Chondrocyte (in vitro differentiated cells): ENCODE results near the gene DENND1A. TPM values are rescaled to one million over a fixed set of nuclear protein-coding genes. Genes with fewer than 3 reads are reported as not detected.

Experiments
- DNase-seq: peaks from one replicate; pipeline ENCODE4 v3.0.0; 2021; ENCODE audit warnings: mixed read lengths, low spot score
- H3K27ac Mint-ChIP-seq: one replicate; pipeline ENCODE4 v1.8.0; 2021; ENCODE audit warnings: mild to moderate bottlenecking, moderate library complexity, mixed read lengths; ENCODE audit not compliant: unreplicated experiment
- H3K27me3 Mint-ChIP-seq: 2 replicates; pipeline ENCODE4 v1.8.0; 2021; ENCODE audit warnings: low read depth, mixed read lengths
- H3K36me3 Mint-ChIP-seq: 2 replicates; pipeline ENCODE4 v1.8.0; 2021; ENCODE audit warnings: low read depth, mixed read lengths
- H3K4me1 Mint-ChIP-seq: 2 replicates; pipeline ENCODE4 v1.8.0; 2021; ENCODE audit warnings: low read depth, mild to moderate bottlenecking, mixed read lengths
- H3K4me3 Mint-ChIP-seq: one replicate; pipeline ENCODE4 v1.8.0; 2021; ENCODE audit warnings: mild to moderate bottlenecking, moderate library complexity, mixed read lengths; ENCODE audit not compliant: unreplicated experiment
- H3K9me3 Mint-ChIP-seq: 2 replicates; pipeline ENCODE4 v1.8.0; 2021; ENCODE audit warnings: low read depth, mixed read lengths
- total RNA-seq: library from RNA; stranded (reverse); gene quantifications from 3 replicates; pipeline ENCODE4 v1.2.1, GENCODE V29; 2021
- TF ChIP-seq, protein P1 (sequence below): fragments of 200-600 bp; sonication (generic); IDR thresholded peaks from 2 replicates; pipeline ENCODE4 v1.5.0; 2021; ENCODE audit warnings: antibody characterized with exemption, mild to moderate bottlenecking, moderate library complexity

The DENND1A gene
- total RNA-seq, 1 donor from 2014 or later, result 15.3 TPM

DNA sequence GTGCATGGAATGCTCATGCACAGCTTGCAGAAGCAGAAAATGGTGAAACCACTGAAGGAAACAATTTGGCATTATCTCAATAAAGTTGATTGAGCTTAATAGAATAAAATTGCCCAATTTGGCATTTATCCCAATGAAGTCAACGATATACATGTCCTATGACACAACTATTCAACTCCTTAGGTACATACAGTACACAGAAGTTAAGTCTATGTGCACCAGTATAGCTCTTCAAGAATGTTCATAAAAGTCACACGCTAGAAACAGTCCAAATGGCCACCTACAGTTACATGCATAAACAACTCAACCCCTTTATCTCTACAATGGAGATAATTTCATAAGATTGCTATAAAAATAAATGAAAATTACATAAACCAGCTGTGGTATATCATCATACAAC is 184.5 kb downstream of the DENND1A start:
- Mint-ChIP-seq H3K36me3 (no peaks in the 10 kb centered on the region), H3K27me3 (no peaks in the 10 kb centered on the region), H3K4me3 (no peak overlapping the region), H3K4me1 (peaks cover 38% of the 10 kb centered on the region), H3K27ac (no peak overlapping the region), H3K9me3 (no peaks in the 10 kb centered on the region)
- TF ChIP-seq, protein P1, sequence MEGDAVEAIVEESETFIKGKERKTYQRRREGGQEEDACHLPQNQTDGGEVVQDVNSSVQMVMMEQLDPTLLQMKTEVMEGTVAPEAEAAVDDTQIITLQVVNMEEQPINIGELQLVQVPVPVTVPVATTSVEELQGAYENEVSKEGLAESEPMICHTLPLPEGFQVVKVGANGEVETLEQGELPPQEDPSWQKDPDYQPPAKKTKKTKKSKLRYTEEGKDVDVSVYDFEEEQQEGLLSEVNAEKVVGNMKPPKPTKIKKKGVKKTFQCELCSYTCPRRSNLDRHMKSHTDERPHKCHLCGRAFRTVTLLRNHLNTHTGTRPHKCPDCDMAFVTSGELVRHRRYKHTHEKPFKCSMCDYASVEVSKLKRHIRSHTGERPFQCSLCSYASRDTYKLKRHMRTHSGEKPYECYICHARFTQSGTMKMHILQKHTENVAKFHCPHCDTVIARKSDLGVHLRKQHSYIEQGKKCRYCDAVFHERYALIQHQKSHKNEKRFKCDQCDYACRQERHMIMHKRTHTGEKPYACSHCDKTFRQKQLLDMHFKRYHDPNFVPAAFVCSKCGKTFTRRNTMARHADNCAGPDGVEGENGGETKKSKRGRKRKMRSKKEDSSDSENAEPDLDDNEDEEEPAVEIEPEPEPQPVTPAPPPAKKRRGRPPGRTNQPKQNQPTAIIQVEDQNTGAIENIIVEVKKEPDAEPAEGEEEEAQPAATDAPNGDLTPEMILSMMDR, result no peak
- DNase-seq, result no peak

- Mint-ChIP-seq H3K4me3 (no peak overlapping the region), H3K36me3 (no peaks in the 10 kb centered on the region), H3K27ac (no peak overlapping the region), H3K27me3 (no peaks in the 10 kb centered on the region), H3K9me3 (no peaks in the 10 kb centered on the region), H3K4me1 (peaks cover 25% of the 10 kb centered on the region)
- TF ChIP-seq, protein P1, result no peak
- no peak for DNase-seq
Observed at GRCh38 chr9:123743737-123744136, 186.2 kb downstream of the DENND1A start.

GRCh38 chr9:123742009-123742767 is 187.7 kb downstream of the DENND1A start:
- H3K36me3 Mint-ChIP-seq, result no peaks in the 10 kb centered on the region
- no peaks in the 10 kb centered on the region for H3K27me3 Mint-ChIP-seq
- no peak for DNase-seq
- no peak overlapping the region for H3K4me3 Mint-ChIP-seq
- H3K27ac Mint-ChIP-seq, result peak overlapping the region; percentile 43
- H3K4me1 Mint-ChIP-seq, result peaks cover 25% of the 10 kb centered on the region
- TF ChIP-seq, protein P1, result peak; percentile 17
- H3K9me3 Mint-ChIP-seq, result no peaks in the 10 kb centered on the region

- Mint-ChIP-seq H3K9me3 (no peaks in the 10 kb centered on the region), H3K27me3 (no peaks in the 10 kb centered on the region), H3K4me3 (no peak overlapping the region), H3K4me1 (peaks cover 25% of the 10 kb centered on the region), H3K27ac (no peak overlapping the region), H3K36me3 (no peaks in the 10 kb centered on the region)
- TF ChIP-seq, protein P1, result no peak
- no peak for DNase-seq
Observed at GRCh38 chr9:123741214-123741613, 188.7 kb downstream of the DENND1A start.

GRCh38 chr9:123739902-123740301 is 190.0 kb downstream of the DENND1A start:
- H3K27ac Mint-ChIP-seq, result no peak overlapping the region
- no peaks in the 10 kb centered on the region for H3K36me3 Mint-ChIP-seq
- DNase-seq, result no peak
- TF ChIP-seq, protein P1, result no peak
- H3K4me3 Mint-ChIP-seq, result no peak overlapping the region
- H3K4me1 Mint-ChIP-seq, result peaks cover 25% of the 10 kb centered on the region
- no peaks in the 10 kb centered on the region for H3K27me3 Mint-ChIP-seq
- H3K9me3 Mint-ChIP-seq, result no peaks in the 10 kb centered on the region
